Measurements from ENCODE around the gene MDM4. TPM values are rescaled to one million over a fixed set of nuclear protein-coding genes. Genes with fewer than 3 reads are reported as not detected.
A peak's percentile ranks its signal among the peaks of the same experiment; 100 is the strongest.

The MDM4 gene
- total RNA-seq, 1 experiment from 2014 or later, result 49.6 TPM

GRCh38 chr1:204468206-204468605, 48.0 kb upstream of the MDM4 start:
- H3K27ac Mint-ChIP-seq, result peak overlapping the region in 1 of 3 experiments; percentile 20; a peak in 2 of 7 replicates
- WGBS (ENCODE audit: extremely low coverage, insufficient read length, low lambda C conversion rate), result no CpG with 5 or more reads among the region's 10 CpGs
- peaks cover 11 to 17% of the 10 kb centered on the region in 2 experiments for H3K4me1 Mint-ChIP-seq
- no peaks in the 10 kb centered on the region for H3K79me1 ChIP-seq (ENCODE audit: insufficient read depth, low read depth, low read length, poor library complexity, severe bottlenecking)
- no peak overlapping the region for H3K4me3 Mint-ChIP-seq
- H4K5ac ChIP-seq (ENCODE audit: insufficient read length, low read depth, low read length), result no peak overlapping the region
- no peaks in the 10 kb centered on the region for H3K9me3 ChIP-seq (ENCODE audit: control insufficient read depth, low read depth, low read length)
- H2BK5ac ChIP-seq (ENCODE audit: insufficient read length, low read length), result no peak overlapping the region
- no peak overlapping the region for H3K23ac ChIP-seq (ENCODE audit: insufficient read length, low read depth, low read length)
- no peaks in the 10 kb centered on the region for H3K79me2 ChIP-seq (ENCODE audit: insufficient read depth, low read length)
- no peak overlapping the region for H3K4ac ChIP-seq (ENCODE audit: low read depth, low read length)
- no peak overlapping the region for H3K4me2 ChIP-seq (ENCODE audit: insufficient read depth, insufficient read length, low read length)
- H2AK5ac ChIP-seq (ENCODE audit: insufficient read length, low read length), result no peak overlapping the region
- H2BK20ac ChIP-seq (ENCODE audit: low read depth, low read length, poor library complexity, severe bottlenecking), result no peak overlapping the region
- H3K4me1 ChIP-seq (ENCODE audit: insufficient read depth, low read length), result no peaks in the 10 kb centered on the region
- H3K18ac ChIP-seq (ENCODE audit: insufficient read length, low read depth, low read length), result no peak overlapping the region
- H3K56ac ChIP-seq (ENCODE audit: insufficient read length, low read depth, low read length), result no peak overlapping the region
- no peak overlapping the region for H3K27ac ChIP-seq (ENCODE audit: insufficient read length, low read depth, low read length)
- no peaks in the 10 kb centered on the region for H3K9me3 Mint-ChIP-seq
- TF ChIP-seq CTCF (conservative IDR thresholded peaks at IDR 0.05), result no peak
- no peak overlapping the region for H4K8ac ChIP-seq (replicated peaks; ENCODE audit: insufficient read length, low read depth, low read length)
- no peaks in the 10 kb centered on the region for H3K23me2 ChIP-seq (ENCODE audit: insufficient read length, low read depth, low read length, poor library complexity, severe bottlenecking)
- no peak overlapping the region for H3T11ph ChIP-seq (ENCODE audit: low read length)
- H2AFZ ChIP-seq (ENCODE audit: low read length), result no peak overlapping the region
- no peak overlapping the region for H2BK120ac ChIP-seq (ENCODE audit: low read depth, low read length, poor library complexity, severe bottlenecking)
- no peak overlapping the region for H2BK15ac ChIP-seq (ENCODE audit: low read depth, low read length)
- no peak overlapping the region for H3K14ac ChIP-seq (ENCODE audit: insufficient read depth, low read length)
- H3K27me3 ChIP-seq (ENCODE audit: insufficient read depth, low read length), result no peaks in the 10 kb centered on the region
- H4K91ac ChIP-seq (ENCODE audit: insufficient read length, low read depth, low read length), result no peak overlapping the region
- H4K20me1 ChIP-seq (ENCODE audit: control insufficient read depth, insufficient read depth, insufficient read length), result no peaks in the 10 kb centered on the region
- H3K9ac ChIP-seq (ENCODE audit: extremely low read depth, insufficient read length, low read length), result no peak overlapping the region
- no peak for DNase-seq
- H2BK12ac ChIP-seq (ENCODE audit: insufficient read length, low read depth, low read length), result no peak overlapping the region
- peaks cover 9 to 22% (median 10%) of the 10 kb centered on the region in 3 experiments; a peak in 6 of 7 replicates for H3K36me3 Mint-ChIP-seq (ENCODE audit: insufficient read depth in 1 of 3, low read depth in 3 of 3)
- H3K27me3 Mint-ChIP-seq (ENCODE audit: low read depth), result no peaks in the 10 kb centered on the region

Data from H9 (cell line).